Ovary (tissue), 3 donors: ENCODE data around the gene ZMYND10.

Experiments
- CTCF ChIP-seq, 3 donors: fragments of 450-650 bp in 2 of 3; fragments of 200-600 bp in 1 of 3; IDR thresholded peaks; one replicate each; pipeline versions ENCODE4 v1.5.1 to v1.8.0; 2016 to 2022; ENCODE audit warnings: antibody characterized with exemption in 3 of 3, mild to moderate bottlenecking in 1 of 3
- EP300 ChIP-seq: sonication (generic); formaldehyde crosslinking; IDR thresholded peaks from one replicate; pipeline ENCODE4 v1.6.1; 2017; ENCODE audit warnings: antibody characterized with exemption
- POLR2A ChIP-seq: fragments of 450-650 bp; IDR thresholded peaks from one replicate; pipeline ENCODE4 v1.6.1; 2017; ENCODE audit warnings: antibody characterized with exemption, mild to moderate bottlenecking, moderate library complexity
- donor health status: DM: no; HTN: no; CAD: no.

- TF ChIP-seq CTCF (IDR thresholded peaks at IDR 0.05) (no peak), EP300 (no peak), POLR2A (no peak)
These were observed 40.9 kb downstream of the ZMYND10 start for GRCh38 chr3:50304601-50305000.
